Fibroblast of skin of right biceps (primary cell): ENCODE data around the gene NPFF.

ENCODE experiments used
- DNase-seq: peaks from one replicate; pipeline ENCODE4 v3.0.0-alpha.2; 2013

The NPFF gene

GRCh38 chr12:53472056-53472582, 35.2 kb downstream of the NPFF start:
- no peak for DNase-seq

GRCh38 chr12:53468282-53468681, 39.0 kb downstream of the NPFF start:
- no peak for DNase-seq

GRCh38 chr12:53467880-53468279, 39.4 kb downstream of the NPFF start:
- DNase-seq = no peak

- DNase-seq = no peak
Measured at GRCh38 chr12:53467082-53467481, 40.2 kb downstream of the NPFF start.

- no peak for DNase-seq
Measured at GRCh38 chr12:53466640-53467039, 40.6 kb downstream of the NPFF start.

- DNase-seq = no peak
Measured at GRCh38 chr12:53465679-53466078, 41.6 kb downstream of the NPFF start.

GRCh38 chr12:53464685-53465418, 42.4 kb downstream of the NPFF start:
- no peak for DNase-seq

GRCh38 chr12:53463802-53464560, 43.3 kb downstream of the NPFF start:
- DNase-seq = no peak

- no peak for DNase-seq
Measured at GRCh38 chr12:53462935-53463334, 44.3 kb downstream of the NPFF start.

- no peak for DNase-seq
Measured at GRCh38 chr12:53461591-53461990, 45.7 kb downstream of the NPFF start.

- DNase-seq = no peak
Measured at GRCh38 chr12:53461059-53461458, 46.2 kb downstream of the NPFF start.

GRCh38 chr12:53459097-53459496, 48.2 kb downstream of the NPFF start:
- no peak for DNase-seq
